ENCODE results near the gene SPDYE3.
"Not testable (repeated sequence)": the region's sequence is repeated elsewhere in the genome, so short reads cannot be mapped to it uniquely, and the experiment has no call there.

SPDYE3 gene, protein sequence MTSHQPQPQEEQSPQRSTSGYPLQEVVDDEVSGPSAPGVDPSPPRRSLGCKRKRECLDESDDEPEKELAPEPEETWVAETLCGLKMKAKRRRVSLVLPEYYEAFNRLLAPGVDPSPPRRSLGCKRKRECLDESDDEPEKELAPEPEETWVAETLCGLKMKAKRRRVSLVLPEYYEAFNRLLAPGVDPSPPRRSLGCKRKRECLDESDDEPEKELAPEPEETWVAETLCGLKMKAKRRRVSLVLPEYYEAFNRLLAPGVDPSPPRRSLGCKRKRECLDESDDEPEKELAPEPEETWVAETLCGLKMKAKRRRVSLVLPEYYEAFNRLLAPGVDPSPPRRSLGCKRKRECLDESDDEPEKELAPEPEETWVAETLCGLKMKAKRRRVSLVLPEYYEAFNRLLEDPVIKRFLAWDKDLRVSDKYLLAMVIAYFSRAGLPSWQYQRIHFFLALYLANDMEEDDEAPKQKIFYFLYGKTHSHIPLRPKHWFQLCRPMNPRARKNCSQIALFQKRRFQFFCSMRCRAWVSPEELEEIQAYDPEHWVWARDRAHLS

DNA sequence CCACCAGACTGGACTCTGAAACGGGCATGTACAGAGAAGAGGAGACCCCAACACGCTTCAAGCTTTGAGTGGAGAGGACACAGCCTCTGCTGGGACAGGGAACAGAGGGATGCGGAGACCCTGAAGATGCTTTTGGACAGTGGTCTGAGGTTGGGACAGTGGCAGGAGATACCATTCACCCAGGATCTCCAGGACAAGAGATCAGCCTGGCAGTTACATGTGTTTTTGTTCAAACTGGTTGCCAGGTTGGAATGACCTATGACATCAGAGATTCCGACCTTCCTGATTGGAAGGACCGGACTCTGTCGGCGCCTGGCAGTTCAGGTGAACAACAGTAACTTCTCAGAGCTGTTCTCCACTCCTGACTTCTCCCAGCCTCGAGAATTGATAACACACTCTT, at the start of gene SPDYE3:
TSS of gene SPDYE3 (plus strand) at position 301 of the 400 bp plus-strand sequence. CDS start 184 bp downstream, outside the sequence.
- H3K27ac ChIP-seq, result not testable (repeated sequence)

DNA sequence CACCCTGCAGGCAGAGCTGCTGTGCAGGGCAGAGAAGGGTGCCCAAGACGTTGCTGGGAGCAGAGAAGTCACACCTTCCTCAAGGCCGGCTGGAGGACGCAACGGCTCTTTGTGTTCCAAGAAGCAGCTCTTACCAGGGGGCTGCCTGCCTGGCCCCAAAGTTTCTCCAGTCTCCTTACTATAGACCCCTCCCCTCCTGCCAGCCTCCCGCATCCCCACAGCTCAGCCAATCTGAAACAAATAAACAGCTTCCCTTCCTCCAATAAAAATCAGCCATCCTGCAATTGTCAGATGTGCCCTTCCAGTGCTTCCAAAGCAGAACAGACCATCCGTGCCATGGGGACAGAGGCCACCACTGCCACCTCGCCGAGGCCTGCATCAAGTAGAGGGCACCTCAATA, 47.5 kb upstream of the SPDYE3 start:
- H3K27ac ChIP-seq, result not testable (repeated sequence)

DNA sequence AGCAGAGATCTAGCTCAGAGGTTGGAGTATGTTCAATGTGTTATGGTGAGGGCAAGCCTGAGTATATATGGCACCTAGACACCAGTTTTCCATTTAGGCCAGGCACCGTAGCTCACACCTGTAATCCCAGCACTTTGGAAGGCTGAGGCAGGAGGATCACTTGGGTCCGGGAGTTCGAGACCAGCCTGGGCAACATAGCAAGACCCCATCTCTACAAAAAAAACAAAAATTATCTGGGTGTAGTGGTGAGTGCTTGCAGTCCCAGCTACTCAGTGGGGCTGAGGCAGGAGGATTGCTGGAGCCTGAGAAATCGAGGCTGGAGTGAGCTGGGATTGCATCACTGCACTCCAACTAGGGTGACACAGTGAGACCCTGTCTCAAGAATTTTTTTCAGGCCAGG, 44.6 kb upstream of the SPDYE3 start:
- H3K27ac ChIP-seq, result not testable (repeated sequence)

DNA sequence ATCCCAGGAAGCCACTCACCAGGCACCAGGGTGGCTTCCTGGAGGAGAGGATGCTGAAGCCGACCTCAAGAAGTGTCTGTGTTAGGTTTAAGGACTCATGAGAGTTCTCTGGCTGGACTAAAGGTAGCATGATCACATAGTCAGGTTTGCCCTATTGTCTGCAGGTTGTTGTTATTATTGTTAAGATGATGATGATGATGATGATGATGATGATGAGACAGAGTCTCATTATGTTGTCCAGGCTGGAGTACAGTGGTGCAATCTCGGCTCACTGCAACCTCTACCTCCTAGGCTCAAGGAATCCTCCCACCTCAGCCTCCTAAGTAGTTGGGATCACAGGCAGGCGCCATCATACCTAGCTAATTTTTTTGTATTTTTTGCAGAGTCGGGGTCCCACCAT, 43.3 kb upstream of the SPDYE3 start:
- H3K27ac ChIP-seq, result not testable (repeated sequence)

DNA sequence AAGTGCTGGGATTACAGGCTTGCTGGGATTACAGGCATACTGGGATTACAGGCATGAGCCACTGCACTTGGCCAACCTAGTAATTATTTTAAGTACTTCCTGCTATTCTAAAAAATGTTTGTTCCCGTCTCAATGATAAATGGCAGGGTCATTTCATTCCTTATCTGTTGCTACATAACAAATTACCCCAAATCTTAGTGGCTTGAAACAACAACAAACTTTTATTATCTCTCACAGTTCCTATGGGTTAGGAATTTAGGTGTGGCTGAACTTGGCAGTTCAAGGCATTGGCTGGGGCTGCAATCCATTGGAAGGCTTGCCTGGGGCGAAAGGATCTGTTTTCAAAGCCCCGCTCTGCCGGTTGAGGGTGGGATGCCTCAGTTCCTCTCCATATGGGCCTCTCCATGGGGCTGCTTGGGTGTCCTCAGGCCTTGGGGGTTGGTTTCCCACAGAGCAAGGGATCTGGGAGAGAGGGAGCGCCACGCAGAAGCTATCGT, 42.8 kb upstream of the SPDYE3 start:
- not testable (repeated sequence) for H3K27ac ChIP-seq

DNA sequence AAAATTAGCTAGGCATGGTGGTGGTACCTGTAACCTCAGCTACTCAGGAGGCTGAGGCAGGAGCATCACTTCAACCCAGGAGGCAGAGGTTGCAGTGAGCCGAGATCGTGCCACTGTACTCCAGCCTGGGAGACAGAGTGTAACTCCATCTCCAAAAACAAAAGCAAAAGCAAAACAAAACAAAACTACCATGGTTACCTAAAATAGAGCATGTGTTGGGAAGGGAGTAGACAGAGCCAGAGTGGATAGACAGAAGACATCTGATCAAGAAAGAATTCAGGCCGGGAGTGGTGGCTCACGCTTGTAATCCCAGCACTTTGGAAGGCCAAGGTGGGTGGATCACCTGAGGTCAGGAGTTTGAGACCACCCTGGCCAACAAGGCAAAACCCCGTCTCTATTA, 41.7 kb upstream of the SPDYE3 start:
- H3K27ac ChIP-seq, result not testable (repeated sequence)

DNA sequence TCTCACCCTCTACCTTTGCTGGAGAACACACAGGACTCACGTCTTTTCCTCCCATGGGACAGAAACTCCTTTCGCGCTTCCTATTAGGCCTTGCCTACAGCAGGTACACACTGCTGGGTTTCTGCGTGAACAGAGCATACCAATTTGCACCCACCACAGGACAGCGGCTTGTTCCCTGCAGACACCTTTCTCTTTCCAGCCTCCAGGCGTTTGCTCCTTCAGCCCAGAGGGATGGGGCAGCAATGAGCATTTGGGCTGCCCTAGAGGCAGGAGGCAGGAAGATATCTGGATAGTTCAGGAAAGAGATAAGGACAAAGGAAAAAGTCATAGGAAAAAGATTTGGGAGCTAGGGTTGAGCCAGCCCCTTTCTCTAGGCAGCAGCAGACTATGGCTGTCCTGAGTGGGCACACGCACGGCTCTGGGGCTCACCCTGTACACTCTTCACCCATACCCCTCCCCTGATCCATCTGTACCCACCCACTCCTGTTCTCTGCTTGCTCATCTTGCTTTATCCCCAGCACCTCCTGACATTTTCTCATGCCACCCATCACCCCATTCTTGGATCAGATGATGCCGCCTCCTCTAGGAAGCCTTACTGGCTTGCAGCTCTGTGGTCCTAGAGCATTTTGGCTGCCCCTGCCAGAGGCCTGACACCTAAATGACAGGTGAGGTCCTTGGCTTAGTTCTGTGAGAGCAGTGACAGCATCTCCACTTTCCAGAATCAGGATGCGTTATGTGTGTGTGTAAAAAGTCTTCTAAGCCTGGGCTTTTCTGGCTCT, 40.7 kb upstream of the SPDYE3 start:
- no peak overlapping the region for H3K27ac ChIP-seq
- TF ChIP-seq, protein P1, sequence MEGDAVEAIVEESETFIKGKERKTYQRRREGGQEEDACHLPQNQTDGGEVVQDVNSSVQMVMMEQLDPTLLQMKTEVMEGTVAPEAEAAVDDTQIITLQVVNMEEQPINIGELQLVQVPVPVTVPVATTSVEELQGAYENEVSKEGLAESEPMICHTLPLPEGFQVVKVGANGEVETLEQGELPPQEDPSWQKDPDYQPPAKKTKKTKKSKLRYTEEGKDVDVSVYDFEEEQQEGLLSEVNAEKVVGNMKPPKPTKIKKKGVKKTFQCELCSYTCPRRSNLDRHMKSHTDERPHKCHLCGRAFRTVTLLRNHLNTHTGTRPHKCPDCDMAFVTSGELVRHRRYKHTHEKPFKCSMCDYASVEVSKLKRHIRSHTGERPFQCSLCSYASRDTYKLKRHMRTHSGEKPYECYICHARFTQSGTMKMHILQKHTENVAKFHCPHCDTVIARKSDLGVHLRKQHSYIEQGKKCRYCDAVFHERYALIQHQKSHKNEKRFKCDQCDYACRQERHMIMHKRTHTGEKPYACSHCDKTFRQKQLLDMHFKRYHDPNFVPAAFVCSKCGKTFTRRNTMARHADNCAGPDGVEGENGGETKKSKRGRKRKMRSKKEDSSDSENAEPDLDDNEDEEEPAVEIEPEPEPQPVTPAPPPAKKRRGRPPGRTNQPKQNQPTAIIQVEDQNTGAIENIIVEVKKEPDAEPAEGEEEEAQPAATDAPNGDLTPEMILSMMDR (IDR thresholded peaks at IDR 0.05), result no peak
- TF ChIP-seq ZFX (IDR thresholded peaks at IDR 0.05; ENCODE audit: borderline replicate concordance), result no peak

DNA sequence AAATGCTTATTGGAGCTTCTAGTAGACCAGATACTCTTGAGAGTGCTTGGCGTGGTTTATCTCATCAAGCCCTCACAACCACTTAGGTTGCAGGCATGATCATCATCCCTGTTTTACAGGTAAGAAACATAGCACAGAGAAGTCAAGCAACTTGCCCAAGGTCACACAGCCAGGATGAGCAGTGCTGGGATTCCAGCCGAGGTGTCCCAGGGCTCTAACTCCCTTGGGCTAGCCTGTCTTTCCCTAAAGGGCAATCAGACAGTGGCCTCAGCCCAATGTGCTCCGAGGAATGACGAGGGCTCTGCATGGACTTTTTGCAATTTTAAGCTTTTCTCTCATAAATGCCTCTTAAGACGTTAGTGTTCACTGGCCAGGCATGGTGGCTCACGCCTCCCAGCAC, 39.9 kb upstream of the SPDYE3 start:
- TF ChIP-seq ZFX (IDR thresholded peaks at IDR 0.05; ENCODE audit: borderline replicate concordance), result no peak
- TF ChIP-seq, protein P1 (IDR thresholded peaks at IDR 0.05), result no peak
- H3K27ac ChIP-seq, result no peak overlapping the region

DNA sequence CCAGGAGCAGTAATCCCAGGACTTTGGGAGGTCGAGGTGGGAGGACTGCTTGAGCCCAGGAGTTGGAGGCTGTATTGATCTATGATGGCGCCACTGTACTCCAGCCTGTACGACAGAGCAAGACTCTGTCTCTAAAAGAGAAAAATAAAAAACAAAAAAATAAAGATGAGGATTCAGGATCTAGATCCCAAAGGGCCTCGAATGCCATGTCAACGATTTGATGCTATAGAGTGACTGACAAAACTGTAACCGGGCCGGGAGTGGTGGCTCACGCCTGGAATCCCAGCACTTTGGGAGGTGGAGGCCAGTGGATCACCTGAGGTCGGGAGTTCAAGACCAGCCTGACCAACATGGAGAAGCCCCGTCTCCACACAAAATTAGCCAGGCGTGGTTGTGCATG, 38.6 kb upstream of the SPDYE3 start:
- H3K27ac ChIP-seq, result peak overlapping the region; percentile 7; the same call in 1 of the 2 replicates

DNA sequence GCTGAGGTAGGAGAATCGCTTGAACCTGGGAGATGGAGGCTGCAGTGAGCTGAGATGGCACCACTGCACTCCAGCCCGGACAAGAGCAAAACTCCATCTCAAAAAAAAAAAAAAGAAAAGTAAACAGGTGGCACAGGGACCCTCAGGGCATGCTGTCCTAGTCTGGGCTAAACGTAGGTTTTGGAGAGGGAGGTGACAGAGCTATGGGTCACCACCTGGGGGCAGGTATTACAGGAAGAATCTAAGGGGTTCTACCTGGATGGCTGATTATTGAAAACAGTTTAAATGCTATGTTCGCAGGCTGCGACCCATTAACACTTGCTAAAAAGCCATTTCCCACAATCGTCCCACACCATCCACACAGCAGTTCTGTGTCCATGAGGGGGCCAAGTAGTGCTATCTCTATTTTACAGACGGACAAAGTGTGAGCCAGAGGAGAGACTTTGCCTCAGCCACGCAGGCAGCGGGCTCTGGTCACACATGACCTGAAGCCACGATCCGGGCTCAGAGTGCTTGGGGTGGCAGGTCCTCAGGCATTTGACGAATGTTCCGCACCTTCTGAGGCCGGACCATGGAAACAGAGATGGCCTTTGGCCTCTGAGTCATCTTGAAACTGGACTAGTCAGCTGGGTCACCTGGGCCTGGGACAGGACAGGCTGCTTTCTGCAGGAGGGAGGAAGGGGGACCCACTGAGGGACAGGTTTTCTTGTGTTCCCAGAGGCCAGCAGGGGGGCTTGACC, 38.0 kb upstream of the SPDYE3 start:
- H3K27ac ChIP-seq, result peak overlapping the region; percentile 69

DNA sequence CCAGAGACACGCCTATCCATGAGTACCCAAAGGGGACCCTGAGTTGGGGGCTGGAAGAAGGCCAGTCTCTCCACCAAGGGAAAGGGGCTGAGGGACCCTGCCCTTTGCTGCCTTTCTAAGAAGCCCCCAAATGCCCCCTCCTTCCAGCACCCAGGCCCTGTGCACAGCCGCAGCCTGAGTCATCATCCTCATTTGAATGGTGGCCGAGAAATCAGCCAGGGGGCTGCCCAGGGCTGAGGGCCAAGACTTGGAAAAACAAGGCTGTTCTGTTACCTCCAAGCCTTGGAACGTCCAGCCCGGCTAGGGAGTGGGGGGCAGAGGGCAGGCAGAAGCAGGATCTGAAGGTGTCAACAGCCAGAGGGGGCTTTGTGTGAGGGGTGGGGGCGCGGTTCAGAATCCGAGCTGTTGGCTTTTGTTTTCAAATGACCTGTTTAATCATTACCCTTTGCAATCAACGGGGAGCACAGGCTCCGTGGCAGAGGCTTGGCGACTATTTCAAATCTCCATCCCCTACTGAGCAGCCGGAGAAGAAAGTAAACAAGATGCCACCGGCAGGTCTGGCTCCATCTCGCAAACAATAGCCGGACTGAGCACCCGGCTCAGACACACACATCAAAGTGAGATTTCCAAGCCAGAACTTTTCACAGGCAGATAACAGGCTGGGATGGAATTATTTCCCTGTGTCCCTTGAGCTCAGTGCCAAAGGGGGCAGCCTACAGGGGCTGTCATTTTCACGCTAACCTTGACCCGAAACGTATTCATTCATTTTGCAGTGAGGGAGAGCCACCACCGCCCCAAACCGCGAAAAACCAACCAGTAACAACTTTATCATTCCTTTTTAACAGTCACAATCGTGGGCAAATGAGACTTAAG, 37.2 kb upstream of the SPDYE3 start:
- H3K27ac ChIP-seq, result peak overlapping the region; percentile 69

DNA sequence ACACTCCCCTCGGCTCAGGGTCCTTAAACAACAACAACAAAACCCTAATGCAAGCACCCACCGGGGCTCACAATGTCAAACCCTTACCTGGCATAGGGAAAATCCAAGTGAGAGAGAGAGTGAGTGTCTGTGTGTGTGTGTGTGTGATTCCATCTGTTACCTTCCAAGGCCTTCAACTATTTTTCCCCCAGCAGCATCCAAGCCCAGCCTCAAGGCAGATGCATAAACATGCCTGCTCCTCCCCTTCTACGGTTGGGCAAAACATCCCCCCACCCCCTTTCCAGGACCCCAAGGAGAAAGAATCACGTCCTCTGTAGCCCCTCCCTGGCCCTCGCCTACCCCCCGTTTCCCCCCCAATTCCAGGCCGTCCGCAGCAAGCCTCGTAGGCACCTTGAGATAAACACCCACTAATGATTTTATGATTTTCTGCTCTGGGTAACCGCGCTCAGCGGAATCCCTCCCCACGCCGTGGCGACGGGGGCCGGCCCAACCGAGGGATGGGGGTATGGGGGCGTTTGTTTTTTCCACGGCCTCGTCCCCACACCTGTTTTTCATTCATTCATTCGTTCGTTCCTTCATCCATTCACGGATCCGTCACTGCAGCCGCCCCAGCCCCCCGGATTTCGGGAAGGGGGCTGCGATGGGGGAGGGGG, 36.4 kb upstream of the SPDYE3 start:
- H3K27ac ChIP-seq, result peak overlapping the region; percentile 69

Data from 22Rv1 (cell line).